HG02759 (cell line): Measurements from ENCODE around the gene ATP1A3.

Experiments used
- ATAC-seq: cut with Tn5 transposase; IDR thresholded peaks from one replicate; pipeline ENCODE4 v1.9.1; 2021; ENCODE audit warnings: mild to moderate bottlenecking, moderate library complexity; ENCODE audit not compliant: unreplicated experiment

Gene ATP1A3

GRCh38 chr19:41988947-41989346 lies 5.1 kb downstream of the ATP1A3 start:
- ATAC-seq, result no peak

- ATAC-seq, result no peak
Measured at GRCh38 chr19:41987141-41987860, 6.7 kb downstream of the ATP1A3 start.

- ATAC-seq, result no peak
Measured at GRCh38 chr19:41984961-41985360, 9.1 kb downstream of the ATP1A3 start.

- ATAC-seq, result no peak
Measured at GRCh38 chr19:41981724-41982123, 12.3 kb downstream of the ATP1A3 start.

GRCh38 chr19:41978470-41978869 lies 15.6 kb downstream of the ATP1A3 start:
- ATAC-seq, result no peak

- ATAC-seq, result no peak
Measured at GRCh38 chr19:41977916-41978315, 16.1 kb downstream of the ATP1A3 start.

- ATAC-seq, result no peak
Measured at GRCh38 chr19:41974652-41975051, 19.4 kb downstream of the ATP1A3 start.

GRCh38 chr19:41971363-41971762 lies 22.7 kb downstream of the ATP1A3 start:
- ATAC-seq, result no peak

GRCh38 chr19:41969772-41970458 lies 24.1 kb downstream of the ATP1A3 start:
- ATAC-seq, result no peak

GRCh38 chr19:41968751-41969595 lies 25.1 kb downstream of the ATP1A3 start:
- no peak for ATAC-seq

- ATAC-seq, result no peak
Measured at GRCh38 chr19:41967054-41967783, 26.8 kb downstream of the ATP1A3 start.

- ATAC-seq, result no peak
Measured at GRCh38 chr19:41965106-41965505, 28.9 kb downstream of the ATP1A3 start.

GRCh38 chr19:41960973-41961372 lies 33.1 kb downstream of the ATP1A3 start:
- ATAC-seq, result no peak

- ATAC-seq, result peak; percentile 94
Measured at GRCh38 chr19:41959056-41960053, 34.7 kb downstream of the ATP1A3 start, which contains the start of gene RABAC1. TSS of gene RABAC1 (minus strand) at chr19:41959321. CDS start at chr19:41959292, 29 bp downstream.

- peak; percentile 46 for ATAC-seq
Measured at GRCh38 chr19:41958367-41959055, 35.5 kb downstream of the ATP1A3 start.

- no peak for ATAC-seq
Measured at GRCh38 chr19:41957838-41958366, 36.1 kb downstream of the ATP1A3 start.

- no peak for ATAC-seq
Measured at GRCh38 chr19:41957161-41957837, 36.7 kb downstream of the ATP1A3 start.

- no peak for ATAC-seq
Measured at GRCh38 chr19:41956621-41957020, 37.4 kb downstream of the ATP1A3 start.
